Stimulated activated naive CD4-positive, alpha-beta T cell treated with Interleukin-2 at 50 U/mL for 16 hours (primary cell): ENCODE measurements around the gene CCN6.
"Not testable (repeated sequence)": the region's sequence is repeated elsewhere in the genome, so short reads cannot be mapped to it uniquely, and the experiment has no call there.

ENCODE experiments used
- DNase-seq: peaks from one replicate; lab custom pipeline; 2025; lab: John Stamatoyannopoulos, UW

CCN6 gene

GRCh38 chr6:112051251-112051740 is 2.6 kb upstream of the CCN6 start:
- DNase-seq = not testable (repeated sequence)

GRCh38 chr6:112054555-112055190 is 769 bp downstream of the CCN6 start:
- DNase-seq = no peak

GRCh38 chr6:112058243-112059032 is 4.5 kb downstream of the CCN6 start:
- no peak for DNase-seq

GRCh38 chr6:112061605-112062004 is 7.7 kb downstream of the CCN6 start:
- DNase-seq = no peak

- DNase-seq = no peak
Measured at GRCh38 chr6:112062966-112063365, 9.1 kb downstream of the CCN6 start.

GRCh38 chr6:112065426-112065986 is 11.6 kb downstream of the CCN6 start:
- no peak for DNase-seq

- no peak for DNase-seq
Measured at GRCh38 chr6:112066606-112067005, 12.7 kb downstream of the CCN6 start.

GRCh38 chr6:112081569-112081968 is 27.7 kb downstream of the CCN6 start:
- DNase-seq = no peak

GRCh38 chr6:112085286-112086065 is 31.6 kb downstream of the CCN6 start:
- DNase-seq = no peak

GRCh38 chr6:112086744-112087135 is 32.8 kb downstream of the CCN6 start:
- DNase-seq = no peak

GRCh38 chr6:112087136-112087911 is 33.4 kb downstream of the CCN6 start, which contains the start of the genes FAM229B and TUBE1:
Gene FAM229B, plus strand, starts transcription at chr6:112087591. Its CDS starts 11,693 bp downstream, at chr6:112099284.
Gene TUBE1, minus strand, starts transcription at chr6:112087482. Its CDS starts 48 bp downstream, at chr6:112087434.
- peak; percentile 89 for DNase-seq

GRCh38 chr6:112087916-112088315 is 34.0 kb downstream of the CCN6 start:
- DNase-seq = no peak

- no peak for DNase-seq
Measured at GRCh38 chr6:112096901-112097300, 43.0 kb downstream of the CCN6 start.

GRCh38 chr6:112100561-112100960 is 46.7 kb downstream of the CCN6 start:
- DNase-seq = no peak

- DNase-seq = not testable (repeated sequence)
Measured at GRCh38 chr6:112106026-112106425, 52.1 kb downstream of the CCN6 start.

GRCh38 chr6:112106562-112106961 is 52.7 kb downstream of the CCN6 start:
- DNase-seq = no peak

- no peak for DNase-seq
Measured at GRCh38 chr6:112109262-112109661, 55.4 kb downstream of the CCN6 start.

- no peak for DNase-seq
Measured at GRCh38 chr6:112113431-112113830, 59.5 kb downstream of the CCN6 start.

GRCh38 chr6:112113918-112114317 is 60.0 kb downstream of the CCN6 start:
- DNase-seq = no peak

GRCh38 chr6:112114577-112115223 is 60.8 kb downstream of the CCN6 start:
- no peak for DNase-seq

GRCh38 chr6:112116221-112116620 is 62.3 kb downstream of the CCN6 start:
- DNase-seq = no peak
